Vagina (tissue), 2 donors: Measurements from ENCODE around the gene ADPRHL1. TPM values are rescaled to one million over a fixed set of nuclear protein-coding genes. Genes with fewer than 3 reads are reported as not detected.

Source experiments
- DNase-seq, 2 donors: peaks; one replicate each; pipeline ENCODE4 v3.0.0-alpha.2; 2017; ENCODE audit errors: extremely low spot score in 2 of 2
- H3K27ac ChIP-seq: fragments of 200-600 bp; sonication (generic); one replicate; pipeline ENCODE4 v1.5.1; 2019
- H3K27me3 ChIP-seq: fragments of 200-600 bp; sonication (generic); one replicate; pipeline ENCODE4 v1.5.1; 2019
- H3K36me3 ChIP-seq, 2 donors: fragments of 200-600 bp; sonication (generic); one replicate each; pipeline ENCODE4 v1.5.1; 2017 to 2019
- H3K4me1 ChIP-seq: fragments of 200-600 bp; sonication (generic); one replicate; pipeline ENCODE4 v1.5.1; 2019
- H3K4me3 ChIP-seq, 2 donors: fragments of 200-600 bp; sonication (generic); 1 replicate in 1 of 2; 2 replicates in 1 of 2; pipeline ENCODE4 v1.5.1; 2016 to 2019
- H3K9me3 ChIP-seq: fragments of 200-600 bp; sonication (generic); one replicate; pipeline ENCODE4 v1.5.1; 2019
- POLR2A ChIP-seq, 2 donors: fragments of 450-650 bp; IDR thresholded peaks; one replicate each; pipeline ENCODE4 v1.6.1; 2017; ENCODE audit warnings: antibody characterized with exemption in 2 of 2, mild to moderate bottlenecking in 2 of 2, moderate library complexity in 2 of 2
- POLR2AphosphoS5 ChIP-seq, 2 donors: sonication (generic); formaldehyde crosslinking; IDR thresholded peaks; one replicate each; pipeline ENCODE4 v1.9.0; 2017; ENCODE audit warnings: antibody characterized with exemption in 2 of 2, mild to moderate bottlenecking in 2 of 2, low read depth in 1 of 2; ENCODE audit not compliant: insufficient read depth in 1 of 2
- intact Hi-C: fragments of 100-400 bp; cut with DNase I; formaldehyde crosslinking; loops from one replicate; pipeline ENCODE4 v1.15.1; 2023
- total RNA-seq: library from RNA; depleted of rRNA; stranded (reverse); fragments of >200 nt; gene quantifications from one replicate; pipeline ENCODE4 v1.2.3, GENCODE V29; 2016
- TF ChIP-seq, protein P1 (sequence below), 3 experiments: fragments of 450-650 bp in 2 of 3; fragments of 200-600 bp in 1 of 3; sonication (generic) in 1 of 3; IDR thresholded peaks; one replicate each; pipeline ENCODE4 v1.5.1; 2017 to 2019; ENCODE audit warnings: antibody characterized with exemption in 3 of 3, mild to moderate bottlenecking in 2 of 3, moderate library complexity in 2 of 3

Gene ADPRHL1
- total RNA-seq, 1 donor from 2014 or later, result 1.7 TPM

DNA sequence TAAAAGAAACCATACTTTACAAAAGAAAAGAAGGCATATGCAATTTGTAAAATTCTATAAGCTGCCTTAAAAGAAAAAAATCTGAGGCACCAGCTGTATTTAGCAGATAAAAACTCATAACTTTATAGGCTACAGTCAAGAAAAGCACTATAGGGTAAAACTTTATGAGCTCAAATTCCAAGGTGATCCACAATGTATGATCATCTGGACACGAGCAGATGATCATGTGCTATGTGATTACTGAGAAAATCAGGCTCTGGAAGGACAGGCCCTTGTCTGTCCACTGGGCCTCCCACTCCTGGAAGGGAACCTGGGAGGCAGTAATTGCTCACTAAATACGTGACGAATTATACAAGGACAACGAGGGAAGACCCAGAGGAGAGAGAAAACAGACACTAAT is 96.7 kb downstream of the ADPRHL1 start:
- no peak for DNase-seq
- no peaks in the 10 kb centered on the region for H3K27me3 ChIP-seq
- no peaks in the 10 kb centered on the region for H3K4me1 ChIP-seq
- intact Hi-C loops, result no loop called here
- no peak overlapping the region for H3K4me3 ChIP-seq
- H3K9me3 ChIP-seq, result no peaks in the 10 kb centered on the region
- TF ChIP-seq, protein P1, sequence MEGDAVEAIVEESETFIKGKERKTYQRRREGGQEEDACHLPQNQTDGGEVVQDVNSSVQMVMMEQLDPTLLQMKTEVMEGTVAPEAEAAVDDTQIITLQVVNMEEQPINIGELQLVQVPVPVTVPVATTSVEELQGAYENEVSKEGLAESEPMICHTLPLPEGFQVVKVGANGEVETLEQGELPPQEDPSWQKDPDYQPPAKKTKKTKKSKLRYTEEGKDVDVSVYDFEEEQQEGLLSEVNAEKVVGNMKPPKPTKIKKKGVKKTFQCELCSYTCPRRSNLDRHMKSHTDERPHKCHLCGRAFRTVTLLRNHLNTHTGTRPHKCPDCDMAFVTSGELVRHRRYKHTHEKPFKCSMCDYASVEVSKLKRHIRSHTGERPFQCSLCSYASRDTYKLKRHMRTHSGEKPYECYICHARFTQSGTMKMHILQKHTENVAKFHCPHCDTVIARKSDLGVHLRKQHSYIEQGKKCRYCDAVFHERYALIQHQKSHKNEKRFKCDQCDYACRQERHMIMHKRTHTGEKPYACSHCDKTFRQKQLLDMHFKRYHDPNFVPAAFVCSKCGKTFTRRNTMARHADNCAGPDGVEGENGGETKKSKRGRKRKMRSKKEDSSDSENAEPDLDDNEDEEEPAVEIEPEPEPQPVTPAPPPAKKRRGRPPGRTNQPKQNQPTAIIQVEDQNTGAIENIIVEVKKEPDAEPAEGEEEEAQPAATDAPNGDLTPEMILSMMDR (IDR thresholded peaks at IDR 0.05), result no peak
- TF ChIP-seq POLR2A (IDR thresholded peaks at IDR 0.05), result no peak
- TF ChIP-seq POLR2AphosphoS5 (IDR thresholded peaks at IDR 0.05; ENCODE audit: insufficient read depth in 1 of 2, low read depth in 1 of 2), result no peak
- H3K36me3 ChIP-seq, result peaks cover 0 to 4% of the 10 kb centered on the region in 2 donors
- H3K27ac ChIP-seq, result no peak overlapping the region

DNA sequence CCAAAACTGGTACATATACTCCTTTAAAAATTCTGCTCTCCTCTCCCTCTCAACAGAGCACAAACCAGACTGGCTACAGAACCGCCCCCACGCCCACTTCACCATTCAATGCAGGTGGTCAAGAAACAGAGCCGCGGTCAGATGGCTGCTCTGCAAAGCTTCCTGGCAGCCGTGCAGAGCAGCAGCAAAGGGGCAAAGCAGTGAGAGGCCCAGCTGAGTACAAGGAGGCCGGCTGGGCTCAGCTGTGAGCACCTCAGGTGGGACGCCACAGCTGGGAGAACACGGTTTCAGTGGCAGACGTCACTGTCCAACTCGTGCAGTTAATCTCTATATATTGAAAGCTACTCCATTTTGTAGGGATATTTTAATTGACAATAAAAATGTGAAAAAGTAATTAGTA is 97.7 kb downstream of the ADPRHL1 start:
- Histone ChIP-seq H3K9me3 (no peaks in the 10 kb centered on the region), H3K36me3 (peaks cover 0 to 4% of the 10 kb centered on the region in 2 donors), H3K4me3 (no peak overlapping the region), H3K27ac (no peak overlapping the region), H3K4me1 (no peaks in the 10 kb centered on the region), H3K27me3 (no peaks in the 10 kb centered on the region)
- intact Hi-C loops, result no loop called here
- TF ChIP-seq POLR2A (IDR thresholded peaks at IDR 0.05), result no peak
- TF ChIP-seq, protein P1 (IDR thresholded peaks at IDR 0.05), result no peak
- TF ChIP-seq POLR2AphosphoS5 (IDR thresholded peaks at IDR 0.05; ENCODE audit: insufficient read depth in 1 of 2, low read depth in 1 of 2), result no peak
- no peak for DNase-seq

DNA sequence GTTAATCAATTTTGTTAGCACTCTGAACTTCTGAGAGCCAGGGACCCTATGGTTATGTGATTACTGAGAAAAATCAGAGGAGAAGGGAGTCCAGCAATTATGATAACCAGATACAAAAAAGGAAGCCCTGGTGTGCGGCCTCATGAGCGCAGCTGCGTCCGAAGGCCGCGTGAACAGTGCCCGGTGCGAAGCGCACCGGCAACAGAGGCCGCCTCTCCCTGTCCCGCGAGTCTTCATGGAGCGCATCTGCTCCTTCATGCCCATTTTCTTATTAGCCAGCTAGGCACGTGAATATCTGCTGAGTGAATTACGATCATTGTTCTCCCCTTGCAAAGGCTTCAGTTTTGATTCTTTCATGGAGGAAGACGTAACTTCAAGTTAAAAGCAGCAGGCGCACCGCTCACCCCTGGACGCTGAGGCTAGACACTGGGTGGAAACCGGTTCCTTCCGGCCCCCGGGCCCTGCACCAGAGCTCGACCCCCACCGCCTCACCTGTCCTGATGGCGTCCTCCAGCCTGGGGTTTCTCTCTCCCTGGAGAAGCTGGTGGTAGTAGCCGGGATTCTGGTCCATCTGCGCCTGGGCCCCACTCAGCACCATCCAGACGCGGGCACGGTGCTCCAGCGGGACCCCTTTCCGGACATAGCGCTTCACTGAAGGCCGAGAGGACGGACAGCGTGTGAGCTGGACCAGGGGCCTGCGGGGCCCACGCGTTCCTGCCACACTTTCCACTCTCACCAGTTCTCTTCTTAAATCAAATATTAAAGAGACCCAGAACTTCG is 98.3 kb downstream of the ADPRHL1 start:
- H3K27me3 ChIP-seq, result no peaks in the 10 kb centered on the region
- no peaks in the 10 kb centered on the region for H3K9me3 ChIP-seq
- peaks cover 0 to 4% of the 10 kb centered on the region in 2 donors for H3K36me3 ChIP-seq
- DNase-seq, result no peak
- no peaks in the 10 kb centered on the region for H3K4me1 ChIP-seq
- TF ChIP-seq POLR2AphosphoS5 (IDR thresholded peaks at IDR 0.05; ENCODE audit: insufficient read depth in 1 of 2, low read depth in 1 of 2), result no peak
- TF ChIP-seq POLR2A (IDR thresholded peaks at IDR 0.05), result no peak
- intact Hi-C loops, result no loop called here
- no peak overlapping the region for H3K4me3 ChIP-seq
- H3K27ac ChIP-seq, result no peak overlapping the region

DNA sequence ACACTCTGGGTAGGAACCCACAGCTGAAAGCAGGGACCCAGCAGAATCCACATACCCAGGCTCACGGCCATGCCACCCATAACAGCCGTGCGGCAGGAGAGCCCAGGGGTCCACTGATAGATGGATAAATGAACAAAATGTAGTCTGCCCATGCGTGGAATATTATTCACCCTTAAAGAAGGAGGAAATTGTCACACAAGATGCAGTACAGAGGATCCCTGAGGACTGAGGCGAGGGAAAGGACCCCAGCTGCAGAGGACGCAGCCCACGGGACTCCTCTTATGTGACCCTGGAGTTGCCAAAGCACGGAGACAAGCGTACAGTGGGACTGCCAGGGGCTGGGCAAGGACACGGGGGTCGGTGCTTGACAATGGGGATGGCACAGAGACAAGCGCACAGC is 100.0 kb downstream of the ADPRHL1 start:
- H3K27me3 ChIP-seq, result no peaks in the 10 kb centered on the region
- no peak for TF ChIP-seq POLR2A (IDR thresholded peaks at IDR 0.05)
- no peak for TF ChIP-seq POLR2AphosphoS5 (IDR thresholded peaks at IDR 0.05; ENCODE audit: insufficient read depth in 1 of 2, low read depth in 1 of 2)
- TF ChIP-seq, protein P1 (IDR thresholded peaks at IDR 0.05), result no peak
- DNase-seq, result no peak
- no peaks in the 10 kb centered on the region for H3K9me3 ChIP-seq
- no peak overlapping the region for H3K27ac ChIP-seq
- no peak overlapping the region for H3K4me3 ChIP-seq
- intact Hi-C loops, result no loop called here
- H3K36me3 ChIP-seq, result peaks cover 0 to 4% of the 10 kb centered on the region in 2 donors
- H3K4me1 ChIP-seq, result no peaks in the 10 kb centered on the region

DNA sequence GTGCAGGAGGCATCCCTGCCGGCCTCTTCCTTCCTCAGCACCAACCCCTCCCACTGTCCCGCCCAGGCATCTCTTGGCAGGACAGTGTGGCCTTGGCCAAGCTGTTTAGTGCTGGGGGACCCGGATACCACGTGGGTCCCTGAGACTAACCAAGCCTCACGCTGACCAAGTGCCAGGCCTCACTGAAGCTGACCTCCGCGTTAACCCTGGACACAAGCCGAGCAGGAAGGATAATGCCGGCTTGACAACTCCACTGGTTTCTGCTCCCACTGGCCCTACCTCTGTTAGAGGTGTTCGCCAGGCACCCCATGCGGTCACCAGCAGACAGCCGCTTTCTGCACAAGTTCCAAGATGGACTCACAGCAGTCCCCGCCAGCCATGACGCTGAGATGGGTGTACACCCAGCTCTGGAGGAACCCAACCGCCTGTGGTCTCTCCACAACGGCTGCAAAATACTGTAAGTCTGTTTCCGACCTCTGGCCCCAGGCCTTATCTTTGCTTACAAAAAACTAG is 101.7 kb downstream of the ADPRHL1 start:
- DNase-seq, result no peak
- Histone ChIP-seq H3K4me1 (no peaks in the 10 kb centered on the region), H3K9me3 (no peaks in the 10 kb centered on the region), H3K4me3 (no peak overlapping the region), H3K27ac (no peak overlapping the region), H3K27me3 (no peaks in the 10 kb centered on the region), H3K36me3 (peaks cover 0 to 4% of the 10 kb centered on the region in 2 donors)
- TF ChIP-seq POLR2A (IDR thresholded peaks at IDR 0.05) (no peak), POLR2AphosphoS5 (IDR thresholded peaks at IDR 0.05; ENCODE audit: insufficient read depth in 1 of 2, low read depth in 1 of 2) (no peak)
- TF ChIP-seq, protein P1 (IDR thresholded peaks at IDR 0.05), result no peak
- intact Hi-C loops, result no loop called here
